GM18499 (cell line): Measurements from ENCODE around the gene FUBP3.

Source experiments
- ATAC-seq: cut with Tn5 transposase; IDR thresholded peaks from one replicate; pipeline ENCODE4 v1.9.1; 2021; ENCODE audit warnings: moderate number of reproducible peaks; ENCODE audit not compliant: insufficient read depth, unreplicated experiment

The FUBP3 gene

DNA sequence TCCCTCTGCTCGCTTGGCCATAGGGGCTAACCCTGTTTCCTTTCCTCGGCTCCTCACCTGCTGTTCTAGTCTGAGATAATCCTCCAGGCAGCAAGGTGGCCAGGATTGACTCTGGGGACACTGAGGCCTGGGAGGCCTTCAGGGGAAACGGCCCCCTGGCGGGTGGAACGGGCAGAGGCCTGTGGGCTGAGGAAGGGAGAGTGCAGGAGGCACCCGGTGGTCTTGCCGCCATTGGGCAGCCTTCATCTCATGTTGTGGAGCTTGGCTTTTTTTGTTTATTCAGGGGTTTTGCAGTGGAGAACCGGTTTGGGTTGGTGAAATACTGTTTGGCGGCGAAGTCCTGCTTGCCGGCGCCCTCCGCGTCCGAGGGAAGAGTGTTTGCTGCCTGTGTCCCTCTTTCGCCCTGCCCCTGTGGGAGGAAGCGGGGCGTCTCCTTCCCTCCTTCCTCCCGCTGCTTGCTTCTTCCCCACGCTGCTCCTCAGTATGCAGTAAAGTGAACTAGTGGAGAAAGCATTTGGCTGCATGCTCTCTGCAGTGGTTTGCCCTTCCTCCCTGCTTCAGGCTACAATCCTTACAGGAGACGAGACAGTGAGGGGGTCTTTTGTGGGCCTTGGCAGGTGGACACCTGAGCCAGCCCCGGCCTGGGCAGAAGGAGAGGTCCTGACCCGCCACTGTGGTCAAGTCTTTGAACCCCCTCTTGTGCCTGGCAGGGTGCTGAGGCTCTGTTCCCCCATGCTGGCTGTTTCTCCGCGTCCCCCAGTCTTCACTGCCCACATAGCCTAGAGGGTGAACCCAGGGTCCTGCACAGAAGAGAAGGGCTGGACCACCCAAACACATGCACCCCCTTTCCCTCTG is 54.2 kb downstream of the FUBP3 start:
- no peak for ATAC-seq

- ATAC-seq, result no peak
These were observed 54.9 kb downstream of the FUBP3 start for GRCh38 chr9:130634191-130634768.

- no peak for ATAC-seq
These were observed 55.4 kb downstream of the FUBP3 start for GRCh38 chr9:130634801-130635200.

GRCh38 chr9:130635306-130635705 is 55.9 kb downstream of the FUBP3 start:
- ATAC-seq, result no peak

GRCh38 chr9:130635721-130636647 is 56.6 kb downstream of the FUBP3 start:
- no peak for ATAC-seq

DNA sequence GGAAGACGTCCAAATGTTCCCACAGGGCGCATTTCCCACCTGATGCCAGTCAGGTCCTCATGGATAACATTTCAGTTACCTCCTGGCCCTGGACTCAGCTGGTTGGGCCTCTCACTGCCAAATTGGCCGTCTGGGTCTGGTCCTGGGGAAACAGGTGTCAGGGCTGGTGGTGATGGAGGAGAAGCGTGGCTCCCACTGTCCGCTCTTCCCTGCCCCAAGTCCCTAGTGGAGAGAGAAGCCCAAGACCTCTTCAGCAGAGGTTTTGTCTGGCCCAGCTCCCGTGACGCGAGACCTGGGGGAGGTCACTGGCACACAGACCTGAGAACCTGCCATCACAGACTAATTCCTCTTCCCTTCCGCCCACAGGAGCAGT is 57.3 kb downstream of the FUBP3 start:
- no peak for ATAC-seq

- no peak for ATAC-seq
These were observed 59.1 kb downstream of the FUBP3 start for GRCh38 chr9:130638284-130639123.

- no peak for ATAC-seq
These were observed 59.9 kb downstream of the FUBP3 start for GRCh38 chr9:130639124-130639765.

DNA sequence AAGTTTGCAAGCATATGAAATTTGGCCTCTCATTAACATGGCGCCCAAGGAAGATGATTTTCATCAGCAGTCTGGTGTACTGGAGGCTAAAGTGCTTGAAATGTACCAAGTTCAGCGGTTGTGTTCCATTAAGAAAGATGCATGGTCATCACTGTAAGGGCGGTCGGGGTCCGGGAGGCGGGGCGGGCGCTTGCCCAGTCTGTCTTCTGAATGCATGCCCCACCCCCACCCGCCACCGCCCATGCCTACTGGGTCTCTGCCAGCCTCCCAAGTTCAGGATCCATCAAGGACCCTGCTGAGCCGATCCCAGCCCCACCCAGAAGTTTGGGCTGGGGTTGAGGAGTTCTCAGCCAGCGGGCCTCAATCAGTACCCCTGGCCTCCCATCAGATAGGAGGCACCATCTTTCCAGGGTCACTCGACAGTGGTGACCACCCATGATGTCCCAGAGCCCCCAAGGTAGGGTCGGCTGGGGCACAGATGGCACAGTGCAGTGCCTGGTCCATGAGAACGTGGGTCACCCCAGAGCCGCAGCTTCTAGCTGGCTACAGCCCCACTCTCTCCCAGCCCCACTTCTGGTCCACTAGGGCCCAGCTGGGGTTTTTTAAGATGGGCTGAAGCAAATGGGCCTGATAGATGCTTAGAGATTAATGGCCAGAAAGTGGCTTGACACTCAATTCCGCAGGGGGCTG is 60.6 kb downstream of the FUBP3 start:
- no peak for ATAC-seq

- ATAC-seq, result no peak
These were observed 61.3 kb downstream of the FUBP3 start for GRCh38 chr9:130640681-130641080.

- no peak for ATAC-seq
These were observed 63.5 kb downstream of the FUBP3 start for GRCh38 chr9:130642926-130643325.

GRCh38 chr9:130651221-130651620 is 71.8 kb downstream of the FUBP3 start:
- no peak for ATAC-seq

DNA sequence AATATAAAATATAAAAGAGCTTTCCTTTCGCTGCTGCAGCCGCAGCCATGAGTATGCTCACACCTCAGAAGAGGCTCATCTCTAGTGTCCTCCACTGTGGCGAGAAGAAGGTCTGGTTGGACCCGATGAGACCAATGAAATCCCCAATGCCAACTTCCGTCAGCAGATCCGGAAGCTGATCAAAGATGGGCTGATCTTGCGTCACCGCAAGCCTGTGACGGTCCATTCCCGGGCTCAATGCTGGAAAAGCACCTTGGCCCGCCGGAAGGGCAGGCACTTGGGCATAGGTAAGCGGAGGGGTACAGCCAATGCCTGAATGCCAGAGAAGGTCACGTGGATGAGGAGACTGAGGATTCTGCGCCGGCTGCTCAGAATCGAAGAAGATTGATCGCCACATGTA is 72.4 kb downstream of the FUBP3 start:
- ATAC-seq, result no peak

- no peak for ATAC-seq
These were observed 75.5 kb downstream of the FUBP3 start for GRCh38 chr9:130654879-130655278.

GRCh38 chr9:130658893-130659698 is 79.7 kb downstream of the FUBP3 start:
- ATAC-seq, result no peak

DNA sequence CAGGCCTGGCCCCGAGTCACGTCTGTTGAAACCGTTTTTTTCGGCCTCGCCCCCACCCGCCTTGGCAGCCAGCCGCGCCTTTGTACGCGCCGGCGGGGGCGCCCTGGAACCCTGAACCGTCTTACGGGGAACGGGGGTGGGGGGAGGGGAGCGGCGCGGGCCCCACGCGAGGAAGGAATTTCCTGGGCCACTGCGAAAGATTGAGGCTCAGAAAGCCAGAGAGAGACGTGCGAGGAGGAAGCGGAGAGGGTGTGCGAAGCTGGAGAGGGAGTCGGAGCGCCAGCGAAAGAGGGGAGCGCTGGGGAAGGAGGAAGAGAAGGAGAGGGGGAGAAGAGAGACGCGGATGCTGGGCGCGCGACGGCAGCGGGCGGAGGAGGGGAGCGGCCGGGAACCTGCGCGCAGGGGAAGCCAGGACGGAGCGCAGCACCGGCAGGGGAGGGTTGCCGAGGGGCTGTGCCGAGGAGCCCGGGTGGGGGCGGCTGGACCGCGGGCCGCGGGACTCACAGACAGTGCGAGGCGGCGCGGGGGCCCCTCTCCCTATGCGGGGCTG is 80.4 kb downstream of the FUBP3 start:
- no peak for ATAC-seq

DNA sequence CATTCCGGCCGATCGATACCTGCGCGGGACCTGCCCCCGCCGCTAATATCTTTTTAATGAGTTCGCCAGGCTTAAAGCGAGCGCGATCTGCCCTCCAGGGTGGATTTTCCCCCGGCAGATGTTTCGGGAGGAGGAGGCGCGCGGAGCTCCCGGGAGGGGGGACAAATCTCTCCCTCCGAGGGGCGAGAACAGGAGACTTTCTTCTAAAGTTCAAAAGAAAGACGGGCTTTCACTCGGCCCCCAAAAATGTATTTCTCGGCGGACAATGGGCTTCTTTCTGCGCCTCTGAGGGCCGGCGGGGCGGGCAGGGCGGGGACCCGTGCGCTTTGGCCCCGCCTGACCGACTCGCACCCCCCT is 80.9 kb downstream of the FUBP3 start:
- no peak for ATAC-seq
